OCI-LY1 (cell line): Measurements from ENCODE around the gene LRFN3.

Experiments used
- EZH2 ChIP-seq: fragments of 200-600 bp; sonication (generic), shearing (Covaris generic); IDR thresholded peaks from 2 replicates; pipeline ENCODE4 v1.8.0; 2017; ENCODE audit warnings: borderline replicate concordance, mixed run types, mild to moderate bottlenecking, antibody characterized with exemption, low read length, moderate library complexity, mixed read lengths
- TF ChIP-seq, protein P1 (sequence below): fragments of 200-600 bp; sonication (generic), shearing (Covaris generic); IDR thresholded peaks from 2 replicates; pipeline ENCODE4 v1.5.1; 2017; ENCODE audit warnings: mild to moderate bottlenecking, antibody characterized with exemption, low read length, moderate library complexity, mixed read lengths

DNA sequence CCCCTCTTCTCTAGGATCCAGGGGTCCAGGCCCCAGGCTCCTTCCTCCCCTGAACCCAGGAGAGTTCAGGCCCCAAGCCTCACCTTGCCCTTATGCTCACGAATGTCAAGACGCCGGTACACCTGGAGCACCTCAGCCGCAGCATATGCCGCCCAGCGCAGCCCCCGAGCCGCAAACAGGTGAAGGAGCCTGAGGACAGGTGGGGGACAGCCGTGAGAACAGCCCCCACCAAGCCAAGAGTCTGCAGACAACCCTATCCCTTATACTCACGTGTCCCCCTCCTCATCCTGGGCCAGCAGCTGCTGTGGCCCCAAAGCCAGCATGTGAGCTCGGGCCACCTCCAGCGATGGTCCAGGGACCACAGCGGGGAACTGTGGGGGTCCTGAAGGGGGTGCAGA, 39.5 kb upstream of the LRFN3 start:
- TF ChIP-seq EZH2 = no peak
- TF ChIP-seq, protein P1, sequence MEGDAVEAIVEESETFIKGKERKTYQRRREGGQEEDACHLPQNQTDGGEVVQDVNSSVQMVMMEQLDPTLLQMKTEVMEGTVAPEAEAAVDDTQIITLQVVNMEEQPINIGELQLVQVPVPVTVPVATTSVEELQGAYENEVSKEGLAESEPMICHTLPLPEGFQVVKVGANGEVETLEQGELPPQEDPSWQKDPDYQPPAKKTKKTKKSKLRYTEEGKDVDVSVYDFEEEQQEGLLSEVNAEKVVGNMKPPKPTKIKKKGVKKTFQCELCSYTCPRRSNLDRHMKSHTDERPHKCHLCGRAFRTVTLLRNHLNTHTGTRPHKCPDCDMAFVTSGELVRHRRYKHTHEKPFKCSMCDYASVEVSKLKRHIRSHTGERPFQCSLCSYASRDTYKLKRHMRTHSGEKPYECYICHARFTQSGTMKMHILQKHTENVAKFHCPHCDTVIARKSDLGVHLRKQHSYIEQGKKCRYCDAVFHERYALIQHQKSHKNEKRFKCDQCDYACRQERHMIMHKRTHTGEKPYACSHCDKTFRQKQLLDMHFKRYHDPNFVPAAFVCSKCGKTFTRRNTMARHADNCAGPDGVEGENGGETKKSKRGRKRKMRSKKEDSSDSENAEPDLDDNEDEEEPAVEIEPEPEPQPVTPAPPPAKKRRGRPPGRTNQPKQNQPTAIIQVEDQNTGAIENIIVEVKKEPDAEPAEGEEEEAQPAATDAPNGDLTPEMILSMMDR = no peak
